RWPE2 (cell line): ENCODE data around the gene PITPNM3.
A peak's percentile ranks its signal among the peaks of the same experiment; 100 is the strongest.

Experiments used
- ATAC-seq: fragments of 200-7000 bp; cut with Tn5 transposase; 3 replicates; pipeline ENCODE4 v1.9.1; 2021; ENCODE audit warnings: low read depth
- DNase-seq: peaks from one replicate; pipeline ENCODE4 v3.0.0-alpha.2; 2020; ENCODE audit warnings: low spot score
- H3K27ac ChIP-seq: fragments of 450-650 bp; 2 replicates; pipeline ENCODE4 v1.5.1; 2017; ENCODE audit warnings: mild to moderate bottlenecking; ENCODE audit not compliant: poor library complexity, severe bottlenecking
- H3K27me3 ChIP-seq: fragments of 250-450 bp; sonication (Bioruptor Pico); 2 replicates; pipeline ENCODE4 v1.5.1; 2021; ENCODE audit warnings: mild to moderate bottlenecking, moderate library complexity; ENCODE audit not compliant: insufficient read depth, poor library complexity, severe bottlenecking
- H3K36me3 ChIP-seq: fragments of 250-450 bp; sonication (Bioruptor Pico); 2 replicates; pipeline ENCODE4 v1.5.1; 2020; ENCODE audit warnings: low read depth, mild to moderate bottlenecking, moderate library complexity
- H3K4me1 ChIP-seq: fragments of 250-450 bp; sonication (Bioruptor Pico); 2 replicates; pipeline ENCODE4 v1.5.1; 2021; ENCODE audit warnings: mild to moderate bottlenecking, moderate library complexity; ENCODE audit not compliant: insufficient read depth, poor library complexity, severe bottlenecking
- H3K4me3 ChIP-seq: fragments of 250-450 bp; sonication (Bioruptor Pico); 2 replicates; pipeline ENCODE4 v1.5.1; 2021; ENCODE audit warnings: mild to moderate bottlenecking, moderate library complexity; ENCODE audit not compliant: severe bottlenecking
- H3K9me3 ChIP-seq: fragments of 250-450 bp; sonication (Bioruptor Pico); 2 replicates; pipeline ENCODE4 v1.5.1; 2021; ENCODE audit warnings: mild to moderate bottlenecking, moderate library complexity; ENCODE audit not compliant: severe bottlenecking
- CTCF ChIP-seq: fragments of 450-650 bp; IDR thresholded peaks from one replicate; pipeline ENCODE4 v1.5.1; 2017; ENCODE audit warnings: mild to moderate bottlenecking, moderate library complexity; ENCODE audit not compliant: poor library complexity, severe bottlenecking

PITPNM3 gene

GRCh38 chr17:6474906-6475305, 81.4 kb downstream of the PITPNM3 start:
- TF ChIP-seq CTCF, result no peak
- no peaks in the 10 kb centered on the region for H3K27me3 ChIP-seq
- H3K27ac ChIP-seq, result no peak overlapping the region
- no peak overlapping the region for H3K4me3 ChIP-seq
- peaks cover 10% of the 10 kb centered on the region for H3K4me1 ChIP-seq
- DNase-seq (no peak), ATAC-seq (no peak)
- H3K9me3 ChIP-seq, result no peaks in the 10 kb centered on the region
- peaks cover 4% of the 10 kb centered on the region; the same call in 1 of the 2 replicates for H3K36me3 ChIP-seq

DNA sequence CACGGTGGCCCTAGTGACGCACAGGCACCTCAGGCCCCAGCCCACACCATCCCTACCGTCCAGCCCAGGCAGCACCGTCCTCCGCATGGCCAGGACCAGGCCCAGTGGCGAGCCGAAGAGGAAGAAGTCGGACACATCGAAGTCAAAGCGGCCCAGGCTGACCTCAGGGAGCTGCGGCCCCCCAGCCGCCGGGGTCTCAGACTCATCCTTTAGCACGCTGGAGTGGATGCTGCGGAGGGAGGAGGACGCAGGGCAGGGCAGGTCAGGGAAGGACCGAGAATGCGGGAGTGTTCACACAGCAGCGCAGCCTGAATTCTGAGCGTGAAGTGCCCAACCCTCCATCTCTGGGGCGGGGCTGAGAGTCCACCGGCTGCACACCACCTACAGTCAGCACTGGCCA, 82.0 kb downstream of the PITPNM3 start:
- H3K27ac ChIP-seq, result no peak overlapping the region
- DNase-seq, result no peak
- H3K4me1 ChIP-seq, result peaks cover 10% of the 10 kb centered on the region
- H3K4me3 ChIP-seq, result no peak overlapping the region
- ATAC-seq, result no peak
- H3K36me3 ChIP-seq, result peaks cover 4% of the 10 kb centered on the region; the same call in 1 of the 2 replicates
- H3K27me3 ChIP-seq, result no peaks in the 10 kb centered on the region
- H3K9me3 ChIP-seq, result no peaks in the 10 kb centered on the region
- TF ChIP-seq CTCF, result no peak

DNA sequence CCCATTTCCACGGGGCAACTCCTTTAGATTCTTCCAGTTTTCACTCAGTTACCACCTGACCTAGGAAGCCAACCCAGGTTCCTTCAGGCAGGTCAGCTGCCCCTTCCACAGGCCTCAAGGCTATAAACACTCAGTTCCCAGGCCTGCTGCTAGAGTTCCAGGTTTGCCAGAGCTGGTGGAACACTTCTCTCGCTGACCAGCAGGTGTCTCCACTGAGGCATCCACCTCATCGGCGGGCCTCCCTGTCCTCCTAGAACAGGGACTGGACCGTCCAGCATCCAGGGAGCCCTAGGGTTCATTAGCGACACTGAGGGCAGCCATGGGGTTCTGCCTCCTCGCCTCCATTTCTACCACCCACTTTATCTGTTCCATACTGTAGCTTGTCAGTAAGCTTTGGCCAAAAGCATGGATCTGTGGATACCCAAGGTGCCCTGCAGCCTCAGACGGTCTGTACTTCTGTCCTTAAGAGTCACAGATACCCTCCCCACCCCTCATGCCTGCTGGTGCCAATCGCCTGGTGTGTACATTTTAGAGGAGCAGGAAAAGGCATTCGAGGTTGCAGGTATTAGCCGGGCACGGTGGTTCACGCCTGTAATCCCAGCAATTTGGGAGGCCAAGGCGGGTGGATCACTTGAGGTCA, 83.1 kb downstream of the PITPNM3 start:
- Histone ChIP-seq H3K27ac (no peak overlapping the region), H3K27me3 (no peaks in the 10 kb centered on the region), H3K9me3 (no peaks in the 10 kb centered on the region), H3K4me3 (no peak overlapping the region), H3K36me3 (peaks cover 4% of the 10 kb centered on the region; the same call in 1 of the 2 replicates), H3K4me1 (peaks cover 10% of the 10 kb centered on the region)
- peak; percentile 95 for TF ChIP-seq CTCF
- DNase-seq, result no peak
- ATAC-seq, result peak; percentile 61

GRCh38 chr17:6472517-6472916, 83.8 kb downstream of the PITPNM3 start:
- Histone ChIP-seq H3K36me3 (peaks cover 4% of the 10 kb centered on the region; the same call in 1 of the 2 replicates), H3K27ac (no peak overlapping the region), H3K9me3 (no peaks in the 10 kb centered on the region), H3K27me3 (no peaks in the 10 kb centered on the region), H3K4me1 (peaks cover 10% of the 10 kb centered on the region), H3K4me3 (no peak overlapping the region)
- DNase-seq, result no peak
- no peak for TF ChIP-seq CTCF
- ATAC-seq, result no peak
